Stimulated activated CD4-positive, alpha-beta T cell treated with anti-CD3 and anti-CD28 coated beads, Interleukin-1b, Interleukin-23, amount 100 ng/mL, for 24 hours (primary cell): ENCODE data around the gene GALNT9.
"Not testable (repeated sequence)": the region's sequence is repeated elsewhere in the genome, so short reads cannot be mapped to it uniquely, and the experiment has no call there.

Source experiments
- DNase-seq, 4 experiments: peaks; one replicate each; pipeline ENCODE4 v3.0.0-alpha.2; 2020; ENCODE audit warnings: low read depth in 4 of 4, low spot score in 1 of 4

Gene GALNT9

DNA sequence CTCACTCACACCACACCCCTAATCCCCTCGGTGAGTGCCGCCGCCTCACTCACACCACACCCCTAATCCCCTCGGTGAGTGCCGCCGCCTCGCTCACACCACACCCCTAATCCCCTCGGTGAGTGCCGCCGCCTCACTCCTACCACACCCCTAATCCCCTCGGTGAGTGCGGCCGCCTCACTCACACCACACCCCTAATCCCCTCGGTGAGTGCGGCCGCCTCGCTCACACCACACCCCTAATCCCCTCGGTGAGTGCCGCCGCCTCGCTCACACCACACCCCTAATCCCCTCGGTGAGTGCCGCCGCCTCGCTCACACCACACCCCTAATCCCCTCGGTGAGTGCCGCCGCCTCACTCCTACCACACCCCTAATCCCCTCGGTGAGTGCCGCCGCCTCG lies 179.9 kb downstream of the GALNT9 start:
- not testable (repeated sequence) for DNase-seq

DNA sequence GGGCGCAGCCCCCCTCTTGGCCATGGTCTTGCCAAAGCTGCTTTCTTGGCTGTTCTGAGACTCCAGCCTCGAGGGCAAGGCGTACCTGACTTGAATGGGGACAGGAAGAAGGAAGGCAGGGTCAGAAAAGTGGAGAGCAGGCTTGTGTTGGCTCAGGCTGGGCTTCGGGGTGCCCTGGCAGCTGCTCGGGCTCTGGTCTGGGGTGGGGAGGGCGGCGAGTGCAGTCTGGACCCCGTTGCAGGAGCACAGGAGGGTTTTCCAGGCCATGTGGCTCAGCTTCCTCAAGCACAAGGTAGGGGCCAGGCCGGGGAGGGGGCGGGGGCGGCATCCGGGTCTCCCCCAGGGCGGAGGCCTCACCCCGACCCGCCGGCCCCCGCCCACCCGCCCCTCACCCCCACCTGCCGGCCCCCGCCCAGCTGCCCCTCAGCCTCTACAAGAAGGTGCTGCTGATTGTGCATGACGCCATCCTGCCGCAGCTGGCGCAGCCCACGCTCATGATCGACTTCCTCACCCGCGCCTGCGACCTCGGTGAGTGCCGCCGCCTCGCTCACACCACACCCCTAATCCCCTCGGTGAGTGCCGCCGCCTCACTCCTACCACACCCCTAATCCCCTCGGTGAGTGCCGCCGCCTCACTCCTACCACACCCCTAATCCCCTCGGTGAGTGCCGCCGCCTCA lies 180.9 kb downstream of the GALNT9 start:
- no peak for DNase-seq

DNA sequence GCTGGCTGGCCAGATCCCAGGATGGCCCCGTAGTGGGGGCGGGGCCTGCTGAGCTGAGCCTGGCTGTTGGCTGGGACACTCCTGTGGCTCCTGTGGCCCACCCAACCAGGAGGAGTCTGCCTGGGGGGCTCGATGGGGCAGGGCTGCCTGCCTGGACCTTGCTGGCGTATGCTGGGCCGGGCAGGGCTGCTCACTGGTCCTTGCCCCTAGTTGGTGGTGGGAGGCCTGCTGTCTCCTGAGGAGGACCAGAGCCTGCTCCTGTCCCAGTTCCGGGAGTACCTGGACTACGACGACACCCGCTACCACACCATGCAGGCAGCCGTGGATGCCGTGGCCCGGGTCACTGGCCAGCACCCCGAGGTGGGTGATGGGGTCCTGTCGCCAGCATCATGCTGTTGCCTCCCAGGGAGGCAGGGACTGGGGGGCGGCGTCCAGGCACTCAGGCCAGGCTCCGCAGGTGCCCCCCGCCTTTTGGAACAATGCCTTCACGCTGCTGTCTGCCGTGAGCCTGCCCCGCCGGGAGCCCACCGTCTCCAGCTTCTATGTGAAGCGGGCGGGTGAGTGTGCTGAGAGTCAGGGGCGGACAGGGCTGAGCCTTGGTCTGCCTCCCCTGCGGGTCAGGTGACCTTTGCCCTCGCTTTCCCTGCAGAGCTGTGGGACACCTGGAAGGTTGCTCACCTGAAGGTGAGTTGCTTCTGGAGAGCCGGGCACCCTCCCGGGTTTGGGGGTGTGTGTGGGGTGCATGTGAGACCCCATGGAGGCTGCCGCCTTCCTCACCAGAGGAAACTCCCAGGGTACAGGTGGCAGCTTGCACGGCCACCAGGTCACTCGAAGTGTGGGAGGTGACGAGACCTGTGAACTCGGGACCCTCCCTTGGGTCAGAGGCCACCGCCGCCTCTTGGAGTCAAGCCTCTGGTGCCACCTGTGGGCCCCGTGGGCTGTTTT lies 181.7 kb downstream of the GALNT9 start:
- DNase-seq: no peak

DNA sequence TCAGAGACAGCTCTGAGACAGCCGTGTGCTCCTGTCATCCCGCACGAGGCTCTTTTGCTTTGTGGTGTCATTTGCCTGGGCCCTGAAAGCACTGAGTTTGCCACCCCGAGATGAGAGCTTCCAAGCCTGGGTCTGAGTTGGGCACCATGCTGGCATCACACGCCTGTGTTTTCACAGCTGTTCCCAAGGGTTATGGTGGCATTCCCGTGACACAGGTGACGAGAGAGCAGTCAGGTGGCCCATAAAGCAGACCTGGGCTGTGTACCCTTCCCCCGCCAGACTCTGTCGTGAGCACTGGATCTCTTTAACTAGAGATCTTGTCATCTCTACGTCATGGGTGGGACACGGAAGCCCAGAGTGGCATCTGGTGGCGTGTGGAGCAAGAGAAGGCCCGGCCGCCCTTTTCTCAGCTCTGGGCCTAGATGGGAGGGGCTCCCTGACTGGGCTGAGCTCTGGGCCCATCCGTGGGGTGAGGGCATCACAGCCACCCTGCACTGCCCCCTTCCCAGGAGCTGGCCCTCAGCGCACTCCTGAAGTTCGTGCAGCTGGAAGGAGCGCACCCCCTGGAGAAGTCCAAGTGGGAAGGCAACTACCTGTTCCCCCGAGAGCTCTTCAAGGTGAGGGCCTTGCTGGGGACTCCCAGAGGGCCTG lies 182.5 kb downstream of the GALNT9 start:
- no peak for DNase-seq
